IMR-90 (cell line): ENCODE measurements around the gene ADAM15. TPM values are rescaled to one million over a fixed set of nuclear protein-coding genes. Genes with fewer than 3 reads are reported as not detected.

ENCODE experiments used
- ATAC-seq: fragments of 200-7000 bp; cut with Tn5 transposase; 2 replicates; pipeline ENCODE4 v1.9.1; 2020; ENCODE audit warnings: low read depth, mild to moderate bottlenecking, moderate library complexity
- BruUV-seq: library from RNA; stranded (reverse); fragments of 400-500 nt; replicated peaks from 2 replicates; lab custom pipeline; 2021; lab: Mats Ljungman, UMichigan
- CTCF ChIA-PET: fragments of 300-600 bp; formaldehyde crosslinking; extraction: SDS; loops from one replicate; lab custom pipeline; 2021; ENCODE audit warnings: antibody characterized with exemption; lab: Yijun Ruan, JAX
- POLR2A ChIA-PET: fragments of 300-600 bp; sonication (Branson Sonifier 250); formaldehyde crosslinking; loops from one replicate; lab custom pipeline; 2022; ENCODE audit warnings: antibody characterized with exemption; ENCODE audit not compliant: unreplicated experiment; lab: Charles Lee
- DNase-seq: peaks from one replicate; pipeline ENCODE4 v3.0.0; 2013
- H2AFZ ChIP-seq: replicated peaks from 2 replicates; pipeline ENCODE3; 2013; ENCODE audit warnings: low read length, mild to moderate bottlenecking; ENCODE audit not compliant: poor library complexity
- H2AK5ac ChIP-seq: 2 replicates; pipeline ENCODE4 v1.6.1; 2013; ENCODE audit warnings: low read depth, low read length, inconsistent platforms
- H2AK9ac ChIP-seq: replicated peaks from 2 replicates; pipeline ENCODE3; 2013; ENCODE audit warnings: mild to moderate bottlenecking, low read depth, low read length, moderate library complexity; ENCODE audit not compliant: poor library complexity
- H2BK120ac ChIP-seq: 2 replicates; pipeline ENCODE4 v1.6.1; 2013; ENCODE audit warnings: low read depth, low read length, inconsistent platforms
- H2BK15ac ChIP-seq: 3 replicates; pipeline ENCODE4 v1.6.1; 2013; ENCODE audit warnings: low read depth, low read length, inconsistent platforms
- H2BK20ac ChIP-seq: 2 replicates; pipeline ENCODE4 v1.6.1; 2013; ENCODE audit warnings: low read depth, mild to moderate bottlenecking, inconsistent platforms, low read length, moderate library complexity
- H2BK5ac ChIP-seq: 2 replicates; pipeline ENCODE4 v1.6.1; 2013; ENCODE audit warnings: mild to moderate bottlenecking, low read depth, low read length, inconsistent platforms; ENCODE audit not compliant: poor library complexity, severe bottlenecking
- H3K14ac ChIP-seq: replicated peaks from 2 replicates; pipeline ENCODE4 v1.6.1; 2013; ENCODE audit warnings: low read depth, low read length, inconsistent platforms
- H3K18ac ChIP-seq: 2 replicates; pipeline ENCODE4 v1.6.1; 2013; ENCODE audit warnings: low read depth, low read length, control low read depth
- H3K23ac ChIP-seq: 2 replicates; pipeline ENCODE4 v1.6.1; 2013; ENCODE audit warnings: low read depth, low read length, inconsistent platforms
- H3K27ac ChIP-seq: 2 replicates; pipeline ENCODE4 v1.5.1; 2013; ENCODE audit warnings: mild to moderate bottlenecking, control low read depth, low read length; ENCODE audit not compliant: insufficient read depth
- H3K27me3 ChIP-seq: 2 replicates; pipeline ENCODE4 v1.6.1; 2013; ENCODE audit warnings: low read length; ENCODE audit not compliant: control insufficient read depth, insufficient read depth
- H3K36me3 ChIP-seq: 2 replicates; pipeline ENCODE4 v1.6.1; 2013; ENCODE audit warnings: low read length, mixed read lengths; ENCODE audit not compliant: control insufficient read depth, insufficient read depth
- H3K4ac ChIP-seq: 2 replicates; pipeline ENCODE4 v1.6.1; 2013; ENCODE audit warnings: low read depth, low read length, inconsistent platforms
- H3K4me1 ChIP-seq: 2 replicates; pipeline ENCODE4 v1.6.1; 2013; ENCODE audit warnings: low read length, mixed read lengths; ENCODE audit not compliant: control insufficient read depth, insufficient read depth
- H3K4me2 ChIP-seq: 2 replicates; pipeline ENCODE4 v1.6.1; 2013; ENCODE audit warnings: low read depth, mild to moderate bottlenecking, control low read depth, low read length, moderate library complexity
- H3K4me3 ChIP-seq: 2 replicates; pipeline ENCODE4 v1.5.1; 2013; ENCODE audit warnings: low read depth, mild to moderate bottlenecking, control low read depth, low read length, moderate library complexity; ENCODE audit not compliant: insufficient read depth
- H3K56ac ChIP-seq: 2 replicates; pipeline ENCODE4 v1.6.1; 2013; ENCODE audit warnings: low read length, inconsistent platforms; ENCODE audit not compliant: insufficient read depth; ENCODE audit errors: extremely low read depth
- H3K79me1 ChIP-seq, 2 experiments: 2 replicates each; pipeline ENCODE4 v1.6.1; 2013; ENCODE audit warnings: low read length in 2 of 2, inconsistent platforms in 1 of 2, low read depth in 1 of 2
- H3K9ac ChIP-seq: 2 replicates; pipeline ENCODE4 v1.6.1; 2013; ENCODE audit warnings: low read depth, low read length, control low read depth
- H3K9me1 ChIP-seq: 2 replicates; pipeline ENCODE4 v1.6.1; 2013; ENCODE audit warnings: low read length, inconsistent platforms; ENCODE audit not compliant: insufficient read depth
- H3K9me3 ChIP-seq: 2 replicates; pipeline ENCODE4 v1.6.1; 2013; ENCODE audit warnings: low read length; ENCODE audit not compliant: control insufficient read depth, insufficient read depth
- H4K20me1 ChIP-seq: 2 replicates; pipeline ENCODE4 v1.6.1; 2013; ENCODE audit warnings: low read length, inconsistent platforms; ENCODE audit not compliant: insufficient read depth
- H4K5ac ChIP-seq: 2 replicates; pipeline ENCODE4 v1.6.1; 2013; ENCODE audit warnings: mild to moderate bottlenecking, low read depth, low read length, control low read depth
- H4K8ac ChIP-seq, 2 experiments: 2 replicates each; pipeline ENCODE4 v1.6.1; 2013; ENCODE audit warnings: low read depth in 2 of 2, low read length in 2 of 2, control low read depth in 1 of 2, inconsistent platforms in 1 of 2
- H4K91ac ChIP-seq: 2 replicates; pipeline ENCODE4 v1.6.1; 2013; ENCODE audit warnings: low read depth, low read length, inconsistent platforms; ENCODE audit not compliant: insufficient read depth
- BHLHE40 ChIP-seq: fragments of 150-350 bp; IDR thresholded peaks from 2 replicates; pipeline ENCODE4 v1.6.1; 2016; ENCODE audit warnings: mild to moderate bottlenecking, low read depth, low read length
- CEBPB ChIP-seq: IDR thresholded peaks from 2 replicates; pipeline ENCODE4 v1.6.1; 2012; ENCODE audit warnings: low read depth, low read length, improper control_type of control experiment
- CHD1 ChIP-seq: IDR thresholded peaks from 2 replicates; pipeline ENCODE4 v1.6.1; 2012; ENCODE audit warnings: low read depth, low read length, improper control_type of control experiment
- ELK1 ChIP-seq: fragments of 150-350 bp; IDR thresholded peaks from 2 replicates; pipeline ENCODE4 v1.6.1; 2016; ENCODE audit warnings: low read depth, mild to moderate bottlenecking, low read length, moderate library complexity, borderline replicate concordance
- FOS ChIP-seq: fragments of 150-350 bp; IDR thresholded peaks from 2 replicates; pipeline ENCODE4 v1.6.1; 2016; ENCODE audit warnings: low read depth, low read length
- MAFK ChIP-seq: IDR thresholded peaks from 2 replicates; pipeline ENCODE4 v1.6.1; 2012; ENCODE audit warnings: low read depth, low read length, improper control_type of control experiment
- MAZ ChIP-seq: IDR thresholded peaks from 2 replicates; pipeline ENCODE4 v1.6.1; 2012; ENCODE audit warnings: low read depth, mild to moderate bottlenecking, low read length, improper control_type of control experiment, moderate library complexity, borderline replicate concordance
- MXI1 ChIP-seq: IDR thresholded peaks from 2 replicates; pipeline ENCODE4 v1.6.1; 2012; ENCODE audit warnings: low read depth, mild to moderate bottlenecking, low read length, moderate library complexity, borderline replicate concordance
- NFE2L2 ChIP-seq: fragments of 150-350 bp; IDR thresholded peaks from 2 replicates; pipeline ENCODE4 v1.6.1; 2016; ENCODE audit warnings: low read depth, mild to moderate bottlenecking, low read length
- POLR2A ChIP-seq: IDR thresholded peaks from 2 replicates; pipeline ENCODE4 v1.6.1; 2012; ENCODE audit warnings: mild to moderate bottlenecking, low read depth, low read length
- RAD21 ChIP-seq: IDR thresholded peaks from 2 replicates; pipeline ENCODE4 v1.6.1; 2012; ENCODE audit warnings: low read length, improper control_type of control experiment
- RCOR1 ChIP-seq: IDR thresholded peaks from 2 replicates; pipeline ENCODE4 v1.6.1; 2012; ENCODE audit warnings: mild to moderate bottlenecking, low read length, improper control_type of control experiment; ENCODE audit not compliant: insufficient replicate concordance
- RFX5 ChIP-seq: IDR thresholded peaks from 2 replicates; pipeline ENCODE4 v1.8.0; 2012; ENCODE audit warnings: low read depth, mild to moderate bottlenecking, low read length, moderate library complexity
- SMC3 ChIP-seq: fragments of 150-350 bp; IDR thresholded peaks from 2 replicates; pipeline ENCODE4 v1.6.1; 2016; ENCODE audit warnings: low read depth, mild to moderate bottlenecking, antibody characterized with exemption, low read length, moderate library complexity
- USF2 ChIP-seq: fragments of 150-350 bp; IDR thresholded peaks from 2 replicates; pipeline ENCODE4 v1.6.1; 2017; ENCODE audit warnings: mild to moderate bottlenecking, antibody characterized with exemption, low read length, low read depth
- WGBS, 2 experiments: methylation state at CpG; one replicate each; pipeline versions ENCODE4 v1.1.5 to v1.1.7; 2013; ENCODE audit warnings: missing lambda C conversion rate in 2 of 2; ENCODE audit not compliant: insufficient read length in 1 of 2; ENCODE audit errors: extremely low coverage in 2 of 2; 5-methylcytosine and 5-hydroxymethylcytosine counted together
- dilution Hi-C: fragments of 300-500 bp; cut with HindIII; formaldehyde crosslinking; loops from one replicate; pipeline ENCODE4 v1.14.3; 2018; ENCODE audit warnings: low sequenced_read_pairs; ENCODE audit not compliant: unreplicated experiment
- in situ Hi-C: fragments of 300-500 bp; cut with MboI; formaldehyde crosslinking; loops from 3 replicates; pipeline ENCODE4 v1.14.3; 2019; ENCODE audit warnings: low sequenced_read_pairs, inconsistent platforms, mixed read lengths
- intact Hi-C: fragments of 100-400 bp; cut with micrococcal nuclease; formaldehyde crosslinking; loops from 2 replicates; pipeline ENCODE4 v1.10.0; 2022
- polyA plus RNA-seq, 3 experiments: library from polyadenylated mRNA; depleted of rRNA; stranded (reverse); fragments of >200 nt; gene quantifications; 2 replicates each; pipeline ENCODE4 v1.2.3, GENCODE V29; 2012; ENCODE audit warnings: low replicate concordance in 1 of 3
- total RNA-seq: library from RNA; depleted of rRNA; stranded (reverse); fragments of >200 nt; gene quantifications from 2 replicates; pipeline ENCODE4 v1.2.3, GENCODE V29; 2012
- TF ChIP-seq, protein P1 (sequence below): conservative IDR thresholded peaks from 2 replicates; pipeline ENCODE4 v1.5.1; 2012; ENCODE audit warnings: mild to moderate bottlenecking, low read depth, low read length, improper control_type of control experiment

ADAM15 gene
- total and polyA plus RNA-seq, 2 of the 4 experiments (the other 2 are of a cell fraction), result 25.6 to 52.4 TPM

GRCh38 chr1:155079210-155079486 is 28.0 kb downstream of the ADAM15 start:
- Histone ChIP-seq H2BK5ac (no peak overlapping the region), H3K9me3 (no peaks in the 10 kb centered on the region), H2BK120ac (no peak overlapping the region), H3K18ac (no peak overlapping the region), H3K9me1 (0 out of 2 replicates have a peak, but pooled peaks cover 3% of the 10 kb centered on the region), H3K36me3 (no peaks in the 10 kb centered on the region), H3K79me1 (no peaks in the 10 kb centered on the region), H3K4me3 (no peak overlapping the region), H3K14ac (no peak overlapping the region), H3K4me2 (peak overlapping the region; percentile 82; the same call in 1 of the 2 replicates), H3K4ac (no peak overlapping the region), H2BK15ac (no peak overlapping the region), H4K91ac (no peak overlapping the region), H3K56ac (no peak overlapping the region), H3K23ac (no peak overlapping the region), H4K8ac (no peak overlapping the region), H3K27ac (no peak overlapping the region), H3K4me1 (peaks cover 6% of the 10 kb centered on the region; the same call in 1 of the 2 replicates), H2AFZ (peak overlapping the region; percentile 36), H2AK9ac (peak overlapping the region; percentile 56), H4K20me1 (peaks cover 11% of the 10 kb centered on the region), H4K5ac (no peak overlapping the region), H2AK5ac (no peak overlapping the region), H3K27me3 (peaks cover 74% of the 10 kb centered on the region), H3K9ac (no peak overlapping the region), H2BK20ac (no peak overlapping the region)
- dilution Hi-C loops, result no loop called here
- DNase-seq (no peak), ATAC-seq (no peak)
- in situ Hi-C loops, result no loop called here
- POLR2A ChIA-PET, result interaction anchor here (0.6 kb wide), 1 partner anchor 9 kb away, joined by 3 read pairs; no protein-coding TSS in a partner anchor
- 0% methylated on average over 2 of the region's 10 CpGs; no CpG with 5 or more reads in 1 of the 2 experiments for WGBS, 2 experiments
- BruUV-seq, result no TSS peak
- TF ChIP-seq FOS (no peak), MXI1 (no peak), CEBPB (no peak), RFX5 (no peak), RAD21 (no peak), USF2 (no peak), POLR2A (no peak), ELK1 (no peak), NFE2L2 (no peak), RCOR1 (no peak), BHLHE40 (no peak), MAFK (no peak), SMC3 (no peak), CHD1 (no peak), MAZ (no peak)
- TF ChIP-seq, protein P1, sequence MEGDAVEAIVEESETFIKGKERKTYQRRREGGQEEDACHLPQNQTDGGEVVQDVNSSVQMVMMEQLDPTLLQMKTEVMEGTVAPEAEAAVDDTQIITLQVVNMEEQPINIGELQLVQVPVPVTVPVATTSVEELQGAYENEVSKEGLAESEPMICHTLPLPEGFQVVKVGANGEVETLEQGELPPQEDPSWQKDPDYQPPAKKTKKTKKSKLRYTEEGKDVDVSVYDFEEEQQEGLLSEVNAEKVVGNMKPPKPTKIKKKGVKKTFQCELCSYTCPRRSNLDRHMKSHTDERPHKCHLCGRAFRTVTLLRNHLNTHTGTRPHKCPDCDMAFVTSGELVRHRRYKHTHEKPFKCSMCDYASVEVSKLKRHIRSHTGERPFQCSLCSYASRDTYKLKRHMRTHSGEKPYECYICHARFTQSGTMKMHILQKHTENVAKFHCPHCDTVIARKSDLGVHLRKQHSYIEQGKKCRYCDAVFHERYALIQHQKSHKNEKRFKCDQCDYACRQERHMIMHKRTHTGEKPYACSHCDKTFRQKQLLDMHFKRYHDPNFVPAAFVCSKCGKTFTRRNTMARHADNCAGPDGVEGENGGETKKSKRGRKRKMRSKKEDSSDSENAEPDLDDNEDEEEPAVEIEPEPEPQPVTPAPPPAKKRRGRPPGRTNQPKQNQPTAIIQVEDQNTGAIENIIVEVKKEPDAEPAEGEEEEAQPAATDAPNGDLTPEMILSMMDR, result no peak
- CTCF ChIA-PET, result no interaction called here
- intact Hi-C loops, result no loop called here
